H1 (cell line): ENCODE measurements around the gene INTS2. TPM values are rescaled to one million over a fixed set of nuclear protein-coding genes. Genes with fewer than 3 reads are reported as not detected.

Source experiments
- ASH2L ChIP-seq: fragments of 200-600, 300-600 bp; sonication (generic); IDR thresholded peaks from one replicate; pipeline ENCODE4 v1.7.1; 2017; ENCODE audit warnings: low read length
- BACH1 ChIP-seq: IDR thresholded peaks from 2 replicates; pipeline ENCODE4 v1.6.1; 2012; ENCODE audit warnings: low read length, improper control_type of control experiment
- NRF1 ChIP-seq: IDR thresholded peaks from 2 replicates; pipeline ENCODE4 v1.6.1; 2011; ENCODE audit warnings: mild to moderate bottlenecking, low read depth, low read length, improper control_type of control experiment
- RAD21 ChIP-seq, 2 experiments: IDR thresholded peaks in 1 of 2; conservative IDR thresholded peaks in 1 of 2; 2 replicates each; pipeline ENCODE4 v1.6.1; 2011; ENCODE audit warnings: low read depth in 2 of 2, low read length in 2 of 2, improper control_type of control experiment in 1 of 2, inconsistent platforms in 1 of 2, mild to moderate bottlenecking in 1 of 2, moderate library complexity in 1 of 2
- SP2 ChIP-seq: IDR thresholded peaks from 2 replicates; pipeline ENCODE4 v1.6.1; 2012; ENCODE audit warnings: mild to moderate bottlenecking, low read length, inconsistent platforms
- SUZ12 ChIP-seq: fragments of 200-600 bp; sonication (generic); IDR thresholded peaks from 2 replicates; pipeline ENCODE4 v1.6.1; 2012; ENCODE audit warnings: mild to moderate bottlenecking, inconsistent platforms, low read length, moderate library complexity, mixed read lengths
- TCF12 ChIP-seq: IDR thresholded peaks from 2 replicates; pipeline ENCODE4 v1.6.1; 2011; ENCODE audit warnings: low read depth, mild to moderate bottlenecking, low read length
- polyA plus RNA-seq, 7 experiments: library from polyadenylated mRNA; depleted of rRNA in 3 of 7; stranded (reverse) in 5 of 7; unstranded in 2 of 7; fragments of >200 nt in 5 of 7; fragments of 200-250 nt in 2 of 7; gene quantifications; 1 replicate in 5 of 7; 2 replicates in 1 of 7; 4 replicates in 1 of 7; pipeline versions ENCODE4 v1.2.1 to v1.2.3, GENCODE V29; 2011 to 2013; ENCODE audit warnings: missing spikeins in 2 of 7, mixed read lengths in 2 of 7
- small RNA-seq: library from polyadenylated mRNA; stranded (forward); fragments of <200 nt; extraction: miRNeasy Mini kit (QIAGEN cat#:217004); gene quantifications from one replicate; pipeline ENCODE3, GENCODE V24; 2013; ENCODE audit not compliant: insufficient read depth
- total RNA-seq: library from RNA; stranded (reverse); fragmentation: NEBNext Ultra II Directional; extraction: Animal tissue kit (Norgen Biotek cat#: 25700); gene quantifications from 2 replicates; pipeline ENCODE4 v1.2.1, GENCODE V29; 2021

The INTS2 gene
- total and polyA plus RNA-seq, 2 of the 8 experiments (the other 6 are each of a cell fraction or from before 2014, with no cell fraction given): 9.4 to 21.8 TPM

DNA sequence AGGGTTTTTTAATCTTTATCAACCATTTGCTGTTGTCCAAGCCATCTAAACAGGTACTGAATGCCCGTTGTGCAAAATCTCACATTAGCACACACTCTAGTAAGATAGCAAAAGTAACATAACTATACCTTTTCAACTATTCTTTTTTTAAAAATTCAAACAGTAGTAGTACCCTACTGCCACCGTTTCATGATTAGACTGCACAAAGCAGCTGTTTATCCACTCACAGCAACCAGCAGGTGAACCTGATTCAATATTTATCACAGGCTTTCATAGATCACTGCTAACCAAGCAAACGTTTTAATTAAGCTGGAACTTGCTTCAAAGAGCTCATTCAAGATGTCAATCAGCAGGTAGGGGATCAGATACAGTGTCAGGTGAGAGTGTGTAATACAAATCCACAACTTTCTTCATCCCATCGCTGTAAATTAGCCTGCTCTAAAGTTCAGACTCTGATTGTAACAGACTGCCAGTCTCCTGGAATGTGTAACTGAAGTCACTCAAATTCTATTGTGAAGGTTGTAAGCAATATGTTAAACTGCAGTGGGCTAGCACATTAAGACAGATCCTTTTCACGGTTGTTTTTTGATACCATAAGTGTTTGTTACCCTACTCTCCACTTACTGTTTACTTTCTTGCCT lies 111.8 kb downstream of the INTS2 start (continued):
- TF ChIP-seq RAD21 (IDR thresholded peaks at IDR 0.05 in 1 of 2, conservative IDR thresholded peaks at IDR 0.05 in 1 of 2; ENCODE audit: low read depth in 2 of 2, low read length in 2 of 2): no peak
- TF ChIP-seq NRF1: no peak
- TF ChIP-seq ASH2L: no peak
- TF ChIP-seq BACH1: no peak
- TF ChIP-seq SUZ12: no peak
- TF ChIP-seq SP2: no peak
- TF ChIP-seq TCF12: no peak

Small RNAs within 50 kb of the gene (small RNA-seq; reads per million reads assigned to genes)
- not detected for gene RF00019

Other genes with a start within 250 kb of the INTS2 start
- gene BRIP1, start 64.5 kb downstream of the INTS2 start, total RNA-seq: 19.1 and 19.2 TPM in 2 replicates
- 2.8 and 5.8 TPM in 2 replicates for gene BRIP1, start 64.5 kb downstream of the INTS2 start, polyA plus RNA-seq (2011; rRNA removed)
- 42.0 and 44.8 TPM in 2 replicates for gene MED13, start 137.3 kb upstream of the INTS2 start, total RNA-seq
- 8.6 and 11.3 TPM in 2 replicates for gene MED13, start 137.3 kb upstream of the INTS2 start, polyA plus RNA-seq (2011; rRNA removed)